Stomach (tissue), 9 donors: ENCODE results near the gene EPS8L3. TPM values are rescaled to one million over a fixed set of nuclear protein-coding genes. Genes with fewer than 3 reads are reported as not detected.

ENCODE experiments used
- DNase-seq, 2 donors: peaks; one replicate each; pipeline versions ENCODE4 v3.0.0 to v3.0.0-alpha.2; 2013 to 2019
- H3K27ac ChIP-seq, 5 donors: fragments of 200-600 bp in 4 of 5; sonication (generic) in 4 of 5; one replicate each; pipeline ENCODE4 v1.5.1; 2013 to 2019; ENCODE audit warnings: mild to moderate bottlenecking in 1 of 5, moderate library complexity in 1 of 5
- H3K27me3 ChIP-seq, 3 donors: fragments of 200-600 bp; sonication (generic); one replicate each; pipeline ENCODE4 v1.5.1; 2017 to 2019; ENCODE audit warnings: mixed run types in 1 of 3
- H3K36me3 ChIP-seq, 4 donors: fragments of 200-600 bp; sonication (generic); 1 replicate in 3 of 4; 2 replicates in 1 of 4; pipeline ENCODE4 v1.5.1; 2016 to 2019
- H3K4me1 ChIP-seq, 4 donors: fragments of 200-600 bp; sonication (generic); one replicate each; pipeline ENCODE4 v1.5.1; 2016 to 2019
- H3K4me3 ChIP-seq, 4 donors: fragments of 200-600 bp; sonication (generic) in 3 of 4; one replicate each; pipeline ENCODE4 v1.5.1; 2016 to 2019; ENCODE audit warnings: mild to moderate bottlenecking in 1 of 4
- H3K9me3 ChIP-seq, 4 donors: fragments of 200-600 bp; sonication (generic); one replicate each; pipeline ENCODE4 v1.5.1; 2016 to 2019
- EP300 ChIP-seq: sonication (generic); formaldehyde crosslinking; IDR thresholded peaks from one replicate; pipeline ENCODE4 v1.6.1; 2017; ENCODE audit warnings: antibody characterized with exemption
- POLR2A ChIP-seq, 4 donors: fragments of 450-650 bp; IDR thresholded peaks; one replicate each; pipeline ENCODE4 v1.6.1; 2016; ENCODE audit warnings: antibody characterized with exemption in 4 of 4, control low read depth in 2 of 4, mild to moderate bottlenecking in 1 of 4, moderate library complexity in 1 of 4
- POLR2AphosphoS5 ChIP-seq, 3 donors: sonication (generic); formaldehyde crosslinking; IDR thresholded peaks; one replicate each; pipeline ENCODE4 v1.6.1; 2016; ENCODE audit warnings: antibody characterized with exemption in 3 of 3
- WGBS, 5 donors: extraction: QIAGEN DNeasy Blood & Tissue Kit in 3 of 5; methylation state at CpG; one replicate each; pipeline versions ENCODE4 v1.1.5 to v1.1.7; 2013 to 2018; 5-methylcytosine and 5-hydroxymethylcytosine counted together
- intact Hi-C: fragments of 100-400 bp; cut with DNase I; formaldehyde crosslinking; loops from one replicate; pipeline ENCODE4 v1.15.1; 2023; ENCODE audit warnings: low total_unique reads
- polyA plus RNA-seq, 3 donors: library from polyadenylated mRNA; stranded (reverse); fragments of 200-250 nt; gene quantifications; one replicate each; pipeline ENCODE4 v1.2.3, GENCODE V29; 2013
- total RNA-seq, 5 donors: library from RNA; depleted of rRNA; stranded (reverse); fragments of >200 nt; gene quantifications; one replicate each; pipeline versions ENCODE4 v1.1.0 to v1.2.3, GENCODE V29; 2014 to 2016
- TF ChIP-seq, protein P1 (sequence below), 7 experiments: fragments of 450-650 bp in 4 of 7; fragments of 200-600 bp in 3 of 7; sonication (generic) in 3 of 7; IDR thresholded peaks; one replicate each; pipeline ENCODE4 v1.5.1; 2016 to 2019; ENCODE audit warnings: antibody characterized with exemption in 7 of 7, control low read depth in 2 of 7, mild to moderate bottlenecking in 1 of 7
- donor health status: healthy with polysubstance abuse.
- donor health status: Bipolar disorder and iron deficiency.
- donor health status: healthy.

Gene EPS8L3
- total and polyA plus RNA-seq, 8 donors = 9.5 to 299 (median 34.3) TPM

DNA sequence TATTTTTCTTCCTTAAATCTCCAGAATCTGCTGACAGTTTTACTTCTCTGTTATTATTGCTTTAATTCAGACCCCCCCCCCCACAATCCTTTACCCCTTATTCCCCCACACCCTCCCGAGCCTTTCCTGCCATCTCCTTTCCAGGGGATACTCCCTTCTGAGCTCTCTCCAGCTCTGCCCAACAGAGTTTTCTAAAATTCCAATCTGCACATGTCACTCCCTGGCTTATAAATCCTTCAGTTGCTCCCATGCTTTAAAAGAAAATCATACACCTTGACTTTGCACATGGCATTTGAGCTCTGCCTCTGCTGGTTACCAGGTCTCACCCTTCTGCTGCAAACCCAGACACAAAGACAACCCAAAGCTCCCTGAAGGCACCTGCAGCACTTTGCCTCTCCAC, 11.7 kb upstream of the EPS8L3 start:
- H3K9me3 ChIP-seq = no peaks in the 10 kb centered on the region
- intact Hi-C loops = loop anchor here (10.0 kb wide), 1 partner anchor 231 kb away; the partner anchor contains the start of gene GNAI3
- no peaks in the 10 kb centered on the region for H3K27me3 ChIP-seq
- H3K4me1 ChIP-seq = peaks cover 6 to 23% (median 15%) of the 10 kb centered on the region in 4 donors
- H3K36me3 ChIP-seq = no peaks in the 10 kb centered on the region
- 25 to 67% (median 53%) methylated on average over 1 of the region's 1 CpG for WGBS, 5 donors
- no peak overlapping the region for H3K27ac ChIP-seq
- TF ChIP-seq POLR2A (IDR thresholded peaks at IDR 0.05) = no peak
- TF ChIP-seq, protein P1, sequence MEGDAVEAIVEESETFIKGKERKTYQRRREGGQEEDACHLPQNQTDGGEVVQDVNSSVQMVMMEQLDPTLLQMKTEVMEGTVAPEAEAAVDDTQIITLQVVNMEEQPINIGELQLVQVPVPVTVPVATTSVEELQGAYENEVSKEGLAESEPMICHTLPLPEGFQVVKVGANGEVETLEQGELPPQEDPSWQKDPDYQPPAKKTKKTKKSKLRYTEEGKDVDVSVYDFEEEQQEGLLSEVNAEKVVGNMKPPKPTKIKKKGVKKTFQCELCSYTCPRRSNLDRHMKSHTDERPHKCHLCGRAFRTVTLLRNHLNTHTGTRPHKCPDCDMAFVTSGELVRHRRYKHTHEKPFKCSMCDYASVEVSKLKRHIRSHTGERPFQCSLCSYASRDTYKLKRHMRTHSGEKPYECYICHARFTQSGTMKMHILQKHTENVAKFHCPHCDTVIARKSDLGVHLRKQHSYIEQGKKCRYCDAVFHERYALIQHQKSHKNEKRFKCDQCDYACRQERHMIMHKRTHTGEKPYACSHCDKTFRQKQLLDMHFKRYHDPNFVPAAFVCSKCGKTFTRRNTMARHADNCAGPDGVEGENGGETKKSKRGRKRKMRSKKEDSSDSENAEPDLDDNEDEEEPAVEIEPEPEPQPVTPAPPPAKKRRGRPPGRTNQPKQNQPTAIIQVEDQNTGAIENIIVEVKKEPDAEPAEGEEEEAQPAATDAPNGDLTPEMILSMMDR (IDR thresholded peaks at IDR 0.05) = no peak
- no peak for TF ChIP-seq EP300
- TF ChIP-seq POLR2AphosphoS5 (IDR thresholded peaks at IDR 0.05) = no peak
- no peak overlapping the region for H3K4me3 ChIP-seq
- DNase-seq = no peak

DNA sequence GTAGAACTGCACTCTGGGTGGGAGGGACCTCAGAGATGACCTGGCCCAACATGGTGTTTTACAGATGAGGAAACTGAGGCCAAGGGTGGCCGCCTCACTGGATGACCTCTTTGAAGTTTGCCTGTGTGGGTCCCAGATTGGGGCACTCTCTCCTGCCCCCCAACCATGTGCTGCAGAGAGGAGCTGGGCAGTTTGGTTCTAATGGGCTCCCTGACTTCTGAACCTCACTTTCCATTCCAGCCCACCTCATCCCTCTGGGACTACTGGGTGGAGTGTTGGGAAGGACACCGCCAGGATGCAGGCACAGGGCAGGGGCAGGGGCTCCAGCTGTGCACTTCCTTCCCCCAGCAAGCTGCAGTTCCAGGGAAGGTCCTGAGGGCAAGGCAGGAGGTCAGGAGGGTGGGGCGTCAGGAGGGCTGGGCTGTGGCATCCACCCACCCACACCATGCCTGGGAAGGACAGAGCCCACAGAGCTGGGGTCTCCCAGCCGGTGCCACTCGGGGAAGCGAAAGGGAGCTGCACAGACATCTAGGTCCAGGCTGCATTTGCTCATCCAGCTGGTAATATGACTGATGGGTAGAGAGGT, 10.3 kb upstream of the EPS8L3 start:
- no peak for DNase-seq
- WGBS, 5 donors = 52 to 64% (median 56%) methylated on average over 5 to 6 of the region's 6 CpGs
- Histone ChIP-seq H3K9me3 (no peaks in the 10 kb centered on the region), H3K27me3 (no peaks in the 10 kb centered on the region), H3K36me3 (no peaks in the 10 kb centered on the region), H3K4me1 (peaks cover 6 to 23% (median 15%) of the 10 kb centered on the region in 4 donors), H3K27ac (no peak overlapping the region), H3K4me3 (no peak overlapping the region)
- TF ChIP-seq POLR2AphosphoS5 (IDR thresholded peaks at IDR 0.05) = no peak
- TF ChIP-seq, protein P1 (IDR thresholded peaks at IDR 0.05) = peak in 2 of 7 experiments; percentile 18 to 36
- intact Hi-C loops = loop anchor here (5.0 to 10.0 kb wide), 2 partner anchors 132 to 229 kb away; partner anchors contain the start of gene GNAI3

- intact Hi-C loops = loop anchor here (5.0 to 10.0 kb wide), 2 partner anchors 131 to 229 kb away; partner anchors contain the start of gene GNAI3
- Histone ChIP-seq H3K4me1 (peaks cover 6 to 23% (median 15%) of the 10 kb centered on the region in 4 donors), H3K9me3 (no peaks in the 10 kb centered on the region), H3K36me3 (no peaks in the 10 kb centered on the region), H3K27ac (peak overlapping the region in 1 of 5 donors; percentile 24), H3K27me3 (no peaks in the 10 kb centered on the region), H3K4me3 (no peak overlapping the region)
- TF ChIP-seq, protein P1 (IDR thresholded peaks at IDR 0.05) = peak in 5 of 7 experiments; percentile 74 to 97 (median 82)
- TF ChIP-seq POLR2AphosphoS5 (IDR thresholded peaks at IDR 0.05) (peak in 2 of 3 donors; percentile 31 to 84), POLR2A (IDR thresholded peaks at IDR 0.05) (no peak)
- peak; percentile 86 to 95 for DNase-seq
- 45 to 47% (median 47%) methylated on average over 11 to 17 of the region's 17 CpGs for WGBS, 5 donors
Measured at GRCh38 chr1:109773203-109773899, 9.6 kb upstream of the EPS8L3 start.

GRCh38 chr1:109772658-109773202, 9.0 kb upstream of the EPS8L3 start:
- H3K36me3 ChIP-seq = no peaks in the 10 kb centered on the region
- H3K27ac ChIP-seq = peak overlapping the region in 1 of 5 donors; percentile 24

More at GRCh38 chr1:109772658-109773202, 9.0 kb upstream of the EPS8L3 start:
- TF ChIP-seq EP300 (no peak), POLR2AphosphoS5 (IDR thresholded peaks at IDR 0.05) (no peak), POLR2A (IDR thresholded peaks at IDR 0.05) (no peak)
- TF ChIP-seq, protein P1 (IDR thresholded peaks at IDR 0.05) = no peak
- H3K4me3 ChIP-seq = no peak overlapping the region
- H3K9me3 ChIP-seq = no peaks in the 10 kb centered on the region
- H3K4me1 ChIP-seq = peaks cover 6 to 26% (median 15%) of the 10 kb centered on the region in 4 donors
- no peak for DNase-seq
- intact Hi-C loops = loop anchor here (5.0 to 10.0 kb wide), 2 partner anchors 130 to 228 kb away; partner anchors contain the start of gene GNAI3
- no peaks in the 10 kb centered on the region for H3K27me3 ChIP-seq
- 80 to 90% (median 84%) methylated on average over 4 to 6 of the region's 6 CpGs for WGBS, 5 donors
